Right atrium auricular region (tissue), 2 donors: Measurements from ENCODE around the gene TSACC. TPM values are rescaled to one million over a fixed set of nuclear protein-coding genes. Genes with fewer than 3 reads are reported as not detected.

Experiments
- DNase-seq: peaks from one replicate; pipeline ENCODE4 v3.0.0-alpha.2; 2019; ENCODE audit warnings: low spot score
- H3K27ac ChIP-seq, 2 donors: fragments of 200-600 bp; sonication (generic); 1 replicate in 1 of 2; 2 replicates in 1 of 2; pipeline ENCODE4 v1.5.1; 2016 to 2019
- H3K27me3 ChIP-seq, 2 donors: fragments of 200-600 bp; sonication (generic); one replicate each; pipeline versions ENCODE4 v1.5.1 to v1.6.0; 2017 to 2019
- H3K36me3 ChIP-seq: fragments of 200-600 bp; sonication (generic); one replicate; pipeline ENCODE4 v1.5.1; 2016
- H3K4me1 ChIP-seq, 2 donors: fragments of 200-600 bp; sonication (generic); one replicate each; pipeline versions ENCODE4 v1.5.1 to v1.6.0; 2017 to 2019
- H3K4me3 ChIP-seq, 2 donors: fragments of 200-600 bp; sonication (generic); 1 replicate in 1 of 2; 2 replicates in 1 of 2; pipeline ENCODE4 v1.5.1; 2017 to 2019; ENCODE audit warnings: mild to moderate bottlenecking in 1 of 2, moderate library complexity in 1 of 2
- H3K9me3 ChIP-seq, 2 donors: fragments of 200-600 bp; sonication (generic); one replicate each; pipeline ENCODE4 v1.5.1; 2019
- CTCF ChIP-seq, 2 donors: fragments of 200-600 bp; sonication (generic); IDR thresholded peaks; one replicate each; pipeline ENCODE4 v1.5.1; 2019; ENCODE audit warnings: antibody characterized with exemption in 2 of 2
- total RNA-seq, 2 donors: library from RNA; depleted of rRNA; stranded (reverse); fragments of >200 nt; gene quantifications; one replicate each; pipeline ENCODE4 v1.1.0, GENCODE V29; 2016

The TSACC gene
- total RNA-seq, 2 donors from 2014 or later: not detected

- no peak for DNase-seq
- Histone ChIP-seq H3K9me3 (no peaks in the 10 kb centered on the region), H3K4me3 (no peak overlapping the region), H3K27ac (no peak overlapping the region), H3K36me3 (no peaks in the 10 kb centered on the region), H3K4me1 (no peaks in the 10 kb centered on the region), H3K27me3 (no peaks in the 10 kb centered on the region)
- no peak for TF ChIP-seq CTCF (IDR thresholded peaks at IDR 0.05)
These were observed 40.2 kb downstream of the TSACC start for GRCh38 chr1:156378557-156378956.

GRCh38 chr1:156379420-156380165 lies 41.3 kb downstream of the TSACC start:
- H3K4me1 ChIP-seq: no peaks in the 10 kb centered on the region
- no peak overlapping the region for H3K27ac ChIP-seq
- TF ChIP-seq CTCF (IDR thresholded peaks at IDR 0.05): no peak
- H3K9me3 ChIP-seq: no peaks in the 10 kb centered on the region
- DNase-seq: no peak
- no peaks in the 10 kb centered on the region for H3K27me3 ChIP-seq
- H3K4me3 ChIP-seq: no peak overlapping the region
- no peaks in the 10 kb centered on the region for H3K36me3 ChIP-seq

GRCh38 chr1:156382561-156382960 lies 44.2 kb downstream of the TSACC start:
- no peak for DNase-seq
- Histone ChIP-seq H3K27ac (no peak overlapping the region), H3K27me3 (no peaks in the 10 kb centered on the region), H3K4me1 (no peaks in the 10 kb centered on the region), H3K9me3 (no peaks in the 10 kb centered on the region), H3K36me3 (no peaks in the 10 kb centered on the region), H3K4me3 (no peak overlapping the region)
- no peak for TF ChIP-seq CTCF (IDR thresholded peaks at IDR 0.05)

- no peaks in the 10 kb centered on the region for H3K36me3 ChIP-seq
- H3K4me1 ChIP-seq: peaks cover 0 to 2% of the 10 kb centered on the region in 2 donors
- peak; percentile 68 to 84 for TF ChIP-seq CTCF (IDR thresholded peaks at IDR 0.05)
- H3K27me3 ChIP-seq: no peaks in the 10 kb centered on the region
- DNase-seq: no peak
- no peak overlapping the region for H3K27ac ChIP-seq
- no peak overlapping the region for H3K4me3 ChIP-seq
- H3K9me3 ChIP-seq: no peaks in the 10 kb centered on the region
These were observed 44.7 kb downstream of the TSACC start for GRCh38 chr1:156383023-156383422.

GRCh38 chr1:156384007-156384406 lies 45.7 kb downstream of the TSACC start:
- DNase-seq: no peak
- no peak overlapping the region for H3K27ac ChIP-seq

More at GRCh38 chr1:156384007-156384406, 45.7 kb downstream of the TSACC start:
- Histone ChIP-seq H3K9me3 (no peaks in the 10 kb centered on the region), H3K4me1 (peaks cover 0 to 10% of the 10 kb centered on the region in 2 donors), H3K36me3 (no peaks in the 10 kb centered on the region), H3K27me3 (peaks cover 0 to 4% of the 10 kb centered on the region in 2 donors), H3K4me3 (no peak overlapping the region)
- TF ChIP-seq CTCF (IDR thresholded peaks at IDR 0.05): no peak
